Activated CD8-positive, alpha-beta T cell treated with anti-CD3 and anti-CD28 coated beads, Interleukin-2, amount 10 ng/mL, durations not matched to agents 7 days and 5 days (primary cell): ENCODE results near the gene CDAN1. TPM values are rescaled to one million over a fixed set of nuclear protein-coding genes. Genes with fewer than 3 reads are reported as not detected.
"Not testable (repeated sequence)": the region's sequence is repeated elsewhere in the genome, so short reads cannot be mapped to it uniquely, and the experiment has no call there.

Experiments used
- ATAC-seq: fragments of 150-1000 bp; cut with Tn5 transposase; one replicate; pipeline ENCODE4 v1.10.0; 2021; ENCODE audit warnings: moderate library complexity
- CTCF ChIA-PET: fragments of 350-600 bp; sonication (Branson Sonifier 250); formaldehyde crosslinking; loops from one replicate; lab custom pipeline; 2021; ENCODE audit warnings: antibody characterized with exemption; lab: Charles Lee
- POLR2A ChIA-PET: fragments of 350-600 bp; sonication (Branson Sonifier 250); formaldehyde crosslinking; loops from one replicate; lab custom pipeline; 2021; ENCODE audit warnings: antibody characterized with exemption; lab: Charles Lee
- DNase-seq: peaks from one replicate; pipeline ENCODE4 v3.0.0-alpha.2; 2020
- H3K27ac Mint-ChIP-seq: one replicate; pipeline ENCODE4 v1.8.0; 2021; ENCODE audit warnings: mild to moderate bottlenecking, mixed read lengths
- H3K27me3 Mint-ChIP-seq: one replicate; pipeline ENCODE4 v1.8.0; 2021; ENCODE audit warnings: low read depth, mixed read lengths
- H3K36me3 Mint-ChIP-seq: one replicate; pipeline ENCODE4 v1.8.0; 2021; ENCODE audit warnings: low read depth, mixed read lengths
- H3K4me1 Mint-ChIP-seq: one replicate; pipeline ENCODE4 v1.8.0; 2021; ENCODE audit warnings: low read depth, mixed read lengths
- H3K4me3 Mint-ChIP-seq: one replicate; pipeline ENCODE4 v1.8.0; 2021; ENCODE audit warnings: mild to moderate bottlenecking, mixed read lengths
- H3K9me3 Mint-ChIP-seq: one replicate; pipeline ENCODE4 v1.8.0; 2022; ENCODE audit warnings: mixed read lengths; ENCODE audit not compliant: insufficient read depth
- total RNA-seq, 2 experiments: library from RNA; stranded (reverse); gene quantifications; one replicate each; pipeline ENCODE4 v1.2.3, GENCODE V29; 2021

Gene CDAN1
- 10 to 100 TPM; 21.6 to 25.0 TPM for total RNA-seq

GRCh38 chr15:42736793-42737528 lies at the start of gene CDAN1:
Gene CDAN1, minus strand, starts transcription at chr15:42737128. Its CDS starts 26 bp downstream, at chr15:42737102.
- Mint-ChIP-seq H3K36me3 (peaks cover 30% of the 10 kb centered on the region), H3K9me3 (no peaks in the 10 kb centered on the region), H3K4me1 (peaks cover 19% of the 10 kb centered on the region), H3K4me3 (peak within 1 kb of the TSS; percentile 78), H3K27me3 (no peaks in the 10 kb centered on the region), H3K27ac (peak within 1 kb of the TSS; percentile 82)
- ChIA-PET POLR2A (interaction anchor here (0.6 to 1.5 kb wide), 5 partner anchors 18 to 588 kb away, joined by 3 to 4 read pairs (median 3); no protein-coding TSS in a partner anchor), CTCF (interaction anchor here (1.0 to 6.1 kb wide), 4 partner anchors 14 to 290 kb away, joined by 3 to 26 read pairs (median 4); no protein-coding TSS in a partner anchor)
- ATAC-seq (peak; percentile 97), DNase-seq (peak; percentile 92)

- Mint-ChIP-seq H3K4me1 (no peaks in the 10 kb centered on the region), H3K4me3 (no peak overlapping the region), H3K27ac (no peak overlapping the region), H3K27me3 (no peaks in the 10 kb centered on the region), H3K9me3 (no peaks in the 10 kb centered on the region), H3K36me3 (no peaks in the 10 kb centered on the region)
- POLR2A ChIA-PET = no interaction called here
- CTCF ChIA-PET = no interaction called here
- no peak for DNase-seq
- ATAC-seq = no peak
Measured at GRCh38 chr15:42785569-42785968, 48.6 kb upstream of the CDAN1 start.

GRCh38 chr15:42784705-42785104 lies 47.8 kb upstream of the CDAN1 start:
- ChIA-PET CTCF (no interaction called here), POLR2A (interaction anchor here (0.6 kb wide), 1 partner anchor 245 kb away, joined by 3 read pairs; no protein-coding TSS in a partner anchor)
- H3K4me1 Mint-ChIP-seq = no peaks in the 10 kb centered on the region
- no peak for ATAC-seq
- no peaks in the 10 kb centered on the region for H3K36me3 Mint-ChIP-seq
- H3K27me3 Mint-ChIP-seq = no peaks in the 10 kb centered on the region
- DNase-seq = no peak
- no peak overlapping the region for H3K4me3 Mint-ChIP-seq
- no peak overlapping the region for H3K27ac Mint-ChIP-seq
- no peaks in the 10 kb centered on the region for H3K9me3 Mint-ChIP-seq

- H3K27ac Mint-ChIP-seq = no peak overlapping the region
Measured at GRCh38 chr15:42782716-42783115, 45.8 kb upstream of the CDAN1 start.

GRCh38 chr15:42775416-42775815 lies 38.5 kb upstream of the CDAN1 start:
- POLR2A ChIA-PET = no interaction called here
- DNase-seq (no peak), ATAC-seq (no peak)
- Mint-ChIP-seq H3K4me3 (no peak overlapping the region), H3K36me3 (peaks cover 3% of the 10 kb centered on the region), H3K27ac (no peak overlapping the region), H3K27me3 (no peaks in the 10 kb centered on the region), H3K4me1 (no peaks in the 10 kb centered on the region), H3K9me3 (no peaks in the 10 kb centered on the region)
- CTCF ChIA-PET = no interaction called here

More at GRCh38 chr15:42782716-42783115, 45.8 kb upstream of the CDAN1 start:
- Mint-ChIP-seq H3K27me3 (no peaks in the 10 kb centered on the region), H3K4me1 (no peaks in the 10 kb centered on the region), H3K4me3 (no peak overlapping the region), H3K9me3 (no peaks in the 10 kb centered on the region), H3K36me3 (no peaks in the 10 kb centered on the region)
- DNase-seq (no peak), ATAC-seq (no peak)
- CTCF ChIA-PET = interaction anchor here (1.5 kb wide), 1 partner anchor 144 kb away, joined by 6 read pairs; no protein-coding TSS in a partner anchor
- POLR2A ChIA-PET = no interaction called here

- Mint-ChIP-seq H3K4me3 (no peak overlapping the region), H3K36me3 (peaks cover 11% of the 10 kb centered on the region), H3K27ac (no peak overlapping the region), H3K9me3 (no peaks in the 10 kb centered on the region), H3K4me1 (no peaks in the 10 kb centered on the region), H3K27me3 (no peaks in the 10 kb centered on the region)
- CTCF ChIA-PET = no interaction called here
- DNase-seq (no peak), ATAC-seq (no peak)
- POLR2A ChIA-PET = no interaction called here
Measured at GRCh38 chr15:42772901-42773300, 36.0 kb upstream of the CDAN1 start.

GRCh38 chr15:42772144-42772543 lies 35.2 kb upstream of the CDAN1 start:
- H3K27me3 Mint-ChIP-seq = no peaks in the 10 kb centered on the region
- no peak overlapping the region for H3K4me3 Mint-ChIP-seq
- POLR2A ChIA-PET = no interaction called here
- CTCF ChIA-PET = no interaction called here
- no peak overlapping the region for H3K27ac Mint-ChIP-seq
- DNase-seq (no peak), ATAC-seq (no peak)
- peaks cover 11% of the 10 kb centered on the region for H3K36me3 Mint-ChIP-seq
- H3K4me1 Mint-ChIP-seq = no peaks in the 10 kb centered on the region
- H3K9me3 Mint-ChIP-seq = peaks cover 5% of the 10 kb centered on the region

GRCh38 chr15:42766109-42766508 lies 29.2 kb upstream of the CDAN1 start:
- H3K4me3 Mint-ChIP-seq, DNase-seq, CTCF ChIA-PET: not testable (repeated sequence)

GRCh38 chr15:42764154-42764731 lies 27.3 kb upstream of the CDAN1 start:
- DNase-seq, H3K27ac Mint-ChIP-seq, CTCF ChIA-PET, H3K4me1 Mint-ChIP-seq, ATAC-seq, POLR2A ChIA-PET, H3K4me3 Mint-ChIP-seq, H3K27me3 Mint-ChIP-seq: not testable (repeated sequence)
- peaks cover 40% of the 10 kb centered on the region for H3K36me3 Mint-ChIP-seq
- H3K9me3 Mint-ChIP-seq = peaks cover 39% of the 10 kb centered on the region

More at GRCh38 chr15:42766109-42766508, 29.2 kb upstream of the CDAN1 start:
- H3K27ac Mint-ChIP-seq, ATAC-seq, H3K4me1 Mint-ChIP-seq, POLR2A ChIA-PET, H3K27me3 Mint-ChIP-seq: not testable (repeated sequence)
- Mint-ChIP-seq H3K9me3 (peaks cover 23% of the 10 kb centered on the region), H3K36me3 (peaks cover 36% of the 10 kb centered on the region)

GRCh38 chr15:42761813-42762212 lies 24.9 kb upstream of the CDAN1 start:
- peaks cover 33% of the 10 kb centered on the region for H3K9me3 Mint-ChIP-seq
- H3K4me3 Mint-ChIP-seq, H3K4me1 Mint-ChIP-seq, ATAC-seq, H3K27me3 Mint-ChIP-seq, CTCF ChIA-PET, DNase-seq, POLR2A ChIA-PET, H3K27ac Mint-ChIP-seq: not testable (repeated sequence)
- H3K36me3 Mint-ChIP-seq = peaks cover 39% of the 10 kb centered on the region

GRCh38 chr15:42760759-42761158 lies 23.8 kb upstream of the CDAN1 start:
- ChIA-PET POLR2A (no interaction called here), CTCF (no interaction called here)
- Mint-ChIP-seq H3K9me3 (peaks cover 29% of the 10 kb centered on the region), H3K4me1 (peaks cover 2% of the 10 kb centered on the region), H3K27ac (no peak overlapping the region), H3K27me3 (no peaks in the 10 kb centered on the region), H3K4me3 (no peak overlapping the region), H3K36me3 (peaks cover 31% of the 10 kb centered on the region)
- ATAC-seq = no peak
- no peak for DNase-seq

- Mint-ChIP-seq H3K36me3 (peaks cover 26% of the 10 kb centered on the region), H3K27me3 (no peaks in the 10 kb centered on the region), H3K4me1 (peaks cover 2% of the 10 kb centered on the region), H3K4me3 (no peak overlapping the region), H3K9me3 (peaks cover 29% of the 10 kb centered on the region), H3K27ac (no peak overlapping the region)
- CTCF ChIA-PET = interaction anchor here (1.0 to 1.4 kb wide), 2 partner anchors 167 to 425 kb away, joined by 3 to 4 read pairs; no protein-coding TSS in a partner anchor
- DNase-seq (no peak), ATAC-seq (no peak)
- POLR2A ChIA-PET = no interaction called here
Measured at GRCh38 chr15:42759093-42759492, 22.2 kb upstream of the CDAN1 start.
